Activated T-helper 1 cell treated with anti-CD3 and anti-CD28 coated beads, Interleukin-12 subunit alpha, Interleukin-12 subunit beta, Interleukin-2, Interleukin-4 antibody, amounts not matched to agents 30 ng/mL and 10 ng/mL and 1 ng/mL, durations not matched to agents 14 hours and 24 hours and 36 hours (primary cell): ENCODE data around the gene ARRB1. TPM values are rescaled to one million over a fixed set of nuclear protein-coding genes. Genes with fewer than 3 reads are reported as not detected.
A peak's percentile ranks its signal among the peaks of the same experiment; 100 is the strongest.

Experiments
- DNase-seq: peaks from one replicate; pipeline ENCODE4 v3.0.0; 2021; ENCODE audit warnings: low spot score
- H3K27ac Mint-ChIP-seq: one replicate; pipeline ENCODE4 v1.8.0; 2021; ENCODE audit warnings: mild to moderate bottlenecking, mixed read lengths
- H3K27me3 Mint-ChIP-seq: one replicate; pipeline ENCODE4 v1.8.0; 2022; ENCODE audit warnings: mild to moderate bottlenecking, moderate library complexity, mixed read lengths; ENCODE audit not compliant: insufficient read depth
- H3K36me3 Mint-ChIP-seq: one replicate; pipeline ENCODE4 v1.8.0; 2021; ENCODE audit warnings: low read depth, mixed read lengths
- H3K4me1 Mint-ChIP-seq: one replicate; pipeline ENCODE4 v1.8.0; 2021; ENCODE audit warnings: low read depth, mixed read lengths
- H3K4me3 Mint-ChIP-seq: one replicate; pipeline ENCODE4 v1.8.0; 2021; ENCODE audit warnings: mild to moderate bottlenecking, moderate library complexity, mixed read lengths
- H3K9me3 Mint-ChIP-seq: one replicate; pipeline ENCODE4 v1.8.0; 2021; ENCODE audit warnings: mixed read lengths
- intact Hi-C: fragments of 100-400 bp; cut with micrococcal nuclease; formaldehyde crosslinking; loops from one replicate; pipeline ENCODE4 v1.15.1; 2024
- total RNA-seq: library from RNA; stranded (reverse); gene quantifications from 2 replicates; pipeline ENCODE4 v1.2.3, GENCODE V29; 2022

ARRB1 gene
- total RNA-seq, 1 donor from 2014 or later: 16.0 TPM

- no peaks in the 10 kb centered on the region for H3K27me3 Mint-ChIP-seq
- H3K4me1 Mint-ChIP-seq: peaks cover 83% of the 10 kb centered on the region
- no peak for DNase-seq
- H3K9me3 Mint-ChIP-seq: no peaks in the 10 kb centered on the region
- H3K36me3 Mint-ChIP-seq: peaks cover 3% of the 10 kb centered on the region
- intact Hi-C loops: no loop called here
- H3K4me3 Mint-ChIP-seq: peak overlapping the region; percentile 4
- H3K27ac Mint-ChIP-seq: peak overlapping the region; percentile 40
Measured at GRCh38 chr11:75345455-75346160, 5.9 kb downstream of the ARRB1 start.

DNA sequence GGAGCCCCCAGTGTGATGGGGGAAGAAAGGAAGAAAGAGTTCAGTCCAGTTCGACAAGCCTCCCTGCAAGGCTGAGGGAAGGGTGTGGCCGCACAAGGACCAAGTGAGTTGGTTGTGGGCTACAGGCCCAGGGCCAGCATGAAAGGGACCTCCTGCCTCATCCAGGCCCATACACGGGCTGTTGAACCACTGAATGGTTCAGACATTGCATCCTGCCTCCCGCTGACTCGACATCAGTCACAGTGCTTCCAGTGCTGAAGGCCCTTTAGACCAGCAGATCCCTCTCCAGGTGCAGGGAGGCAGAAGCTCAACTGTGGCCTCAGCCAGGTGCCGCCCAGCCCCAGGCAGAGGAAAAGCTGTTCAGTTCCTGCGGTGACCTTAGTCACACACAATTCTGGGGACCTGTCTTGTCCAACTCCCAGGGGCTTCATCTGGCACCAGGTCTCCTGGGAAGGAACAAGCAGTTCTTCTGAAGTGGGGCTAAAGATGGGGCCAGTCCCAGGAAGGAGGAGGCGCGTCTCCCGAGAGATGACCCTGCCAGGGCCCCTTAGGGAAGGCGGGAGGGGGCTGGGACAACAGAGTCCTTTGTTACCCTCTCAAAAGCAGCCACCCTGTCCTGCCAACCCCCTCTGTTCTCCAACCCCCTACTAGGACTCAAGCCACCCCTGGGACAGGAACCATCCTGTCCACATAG is 6.6 kb downstream of the ARRB1 start:
- no peaks in the 10 kb centered on the region for H3K27me3 Mint-ChIP-seq
- H3K27ac Mint-ChIP-seq: no peak overlapping the region
- H3K4me3 Mint-ChIP-seq: no peak overlapping the region
- H3K9me3 Mint-ChIP-seq: no peaks in the 10 kb centered on the region
- intact Hi-C loops: no loop called here
- peaks cover 83% of the 10 kb centered on the region for H3K4me1 Mint-ChIP-seq
- peaks cover 3% of the 10 kb centered on the region for H3K36me3 Mint-ChIP-seq
- DNase-seq: no peak

DNA sequence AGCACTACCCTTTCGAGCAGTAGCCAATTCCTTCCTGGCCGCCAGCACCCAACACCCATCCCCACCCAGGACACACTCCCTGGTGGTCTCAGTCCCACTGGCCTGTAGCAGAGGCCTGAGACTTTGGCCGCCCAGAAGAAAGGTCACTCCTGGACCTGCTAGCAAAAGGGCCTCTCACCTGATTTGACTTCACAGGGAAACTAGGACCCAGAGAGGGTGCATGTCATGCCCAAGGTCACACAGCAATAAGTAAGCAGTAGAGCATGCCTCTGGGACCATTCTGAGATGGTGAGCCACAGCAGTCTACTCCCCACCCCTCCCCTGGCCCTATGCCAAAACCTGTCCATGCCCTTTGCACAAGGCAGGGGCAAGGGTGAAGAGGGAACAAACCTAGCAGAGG is 7.3 kb downstream of the ARRB1 start:
- peaks cover 83% of the 10 kb centered on the region for H3K4me1 Mint-ChIP-seq
- no peak for DNase-seq
- H3K9me3 Mint-ChIP-seq: no peaks in the 10 kb centered on the region
- intact Hi-C loops: no loop called here
- H3K4me3 Mint-ChIP-seq: no peak overlapping the region
- H3K36me3 Mint-ChIP-seq: peaks cover 3% of the 10 kb centered on the region
- no peaks in the 10 kb centered on the region for H3K27me3 Mint-ChIP-seq
- no peak overlapping the region for H3K27ac Mint-ChIP-seq

GRCh38 chr11:75342966-75343870 is 8.2 kb downstream of the ARRB1 start:
- DNase-seq: no peak
- Mint-ChIP-seq H3K27ac (peak overlapping the region; percentile 36), H3K4me1 (peaks cover 83% of the 10 kb centered on the region), H3K27me3 (no peaks in the 10 kb centered on the region), H3K36me3 (peaks cover 3% of the 10 kb centered on the region), H3K9me3 (no peaks in the 10 kb centered on the region), H3K4me3 (no peak overlapping the region)
- intact Hi-C loops: no loop called here

DNA sequence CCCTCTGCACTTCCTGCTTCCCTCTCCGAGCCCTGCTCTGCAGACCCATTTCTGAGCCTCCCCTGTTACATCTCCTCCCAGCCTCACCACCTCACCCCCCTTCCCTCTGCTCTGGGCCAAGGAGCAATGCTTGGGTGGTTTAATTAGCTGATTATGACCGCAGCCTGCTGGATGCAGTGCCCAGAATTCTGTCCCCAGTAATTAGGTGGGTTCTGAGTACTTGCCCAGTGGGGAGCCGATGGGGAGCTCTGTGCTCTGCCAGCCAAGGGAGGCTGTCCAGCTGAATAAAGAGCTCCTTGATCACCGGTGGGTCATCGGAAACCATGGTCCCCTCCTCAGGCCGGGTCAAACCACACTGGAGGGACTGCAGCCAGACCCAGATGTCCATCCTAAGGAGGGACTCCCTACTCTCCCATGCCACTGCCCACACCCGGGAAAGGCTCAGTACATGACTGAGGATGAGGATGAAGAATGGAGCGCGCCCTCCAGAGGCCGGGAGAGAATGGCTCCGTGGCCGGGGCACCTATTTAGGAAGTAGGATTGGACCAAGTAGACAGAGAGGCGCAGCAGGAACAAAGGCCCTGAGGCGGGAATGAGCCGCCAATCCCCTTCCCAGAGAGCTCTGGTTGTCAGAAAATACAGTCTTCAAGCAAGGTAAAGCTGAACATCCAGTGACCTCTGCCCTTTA is 9.1 kb downstream of the ARRB1 start:
- peaks cover 85% of the 10 kb centered on the region for H3K4me1 Mint-ChIP-seq
- intact Hi-C loops: no loop called here
- H3K27ac Mint-ChIP-seq: peak overlapping the region; percentile 79
- no peak for DNase-seq
- no peaks in the 10 kb centered on the region for H3K9me3 Mint-ChIP-seq
- no peaks in the 10 kb centered on the region for H3K27me3 Mint-ChIP-seq
- H3K36me3 Mint-ChIP-seq: peaks cover 3% of the 10 kb centered on the region
- H3K4me3 Mint-ChIP-seq: peak overlapping the region; percentile 33

- intact Hi-C loops: no loop called here
- peak overlapping the region; percentile 11 for H3K4me3 Mint-ChIP-seq
- H3K36me3 Mint-ChIP-seq: peaks cover 5% of the 10 kb centered on the region
- H3K9me3 Mint-ChIP-seq: no peaks in the 10 kb centered on the region
- peaks cover 86% of the 10 kb centered on the region for H3K4me1 Mint-ChIP-seq
- no peak for DNase-seq
- no peaks in the 10 kb centered on the region for H3K27me3 Mint-ChIP-seq
- H3K27ac Mint-ChIP-seq: peak overlapping the region; percentile 91
Measured at GRCh38 chr11:75341612-75342011, 9.8 kb downstream of the ARRB1 start.

GRCh38 chr11:75339685-75340409 is 11.6 kb downstream of the ARRB1 start:
- no peaks in the 10 kb centered on the region for H3K9me3 Mint-ChIP-seq
- H3K4me3 Mint-ChIP-seq: peak overlapping the region; percentile 73
- no peaks in the 10 kb centered on the region for H3K27me3 Mint-ChIP-seq
- peaks cover 79% of the 10 kb centered on the region for H3K4me1 Mint-ChIP-seq
- intact Hi-C loops: loop anchor here (1.0 kb wide), 1 partner anchor 14 kb away; no protein-coding TSS in a partner anchor
- DNase-seq: no peak
- H3K36me3 Mint-ChIP-seq: peaks cover 5% of the 10 kb centered on the region
- H3K27ac Mint-ChIP-seq: peak overlapping the region; percentile 91

GRCh38 chr11:75338516-75339208 is 12.8 kb downstream of the ARRB1 start:
- no peak overlapping the region for H3K4me3 Mint-ChIP-seq
- peaks cover 79% of the 10 kb centered on the region for H3K4me1 Mint-ChIP-seq
- no peaks in the 10 kb centered on the region for H3K27me3 Mint-ChIP-seq
- peak overlapping the region; percentile 18 for H3K27ac Mint-ChIP-seq
- H3K36me3 Mint-ChIP-seq: peaks cover 7% of the 10 kb centered on the region
- H3K9me3 Mint-ChIP-seq: no peaks in the 10 kb centered on the region
- intact Hi-C loops: no loop called here
- no peak for DNase-seq

GRCh38 chr11:75337195-75337654 is 14.2 kb downstream of the ARRB1 start:
- peaks cover 8% of the 10 kb centered on the region for H3K36me3 Mint-ChIP-seq
- no peaks in the 10 kb centered on the region for H3K27me3 Mint-ChIP-seq
- no peak overlapping the region for H3K27ac Mint-ChIP-seq
- intact Hi-C loops: no loop called here
- peaks cover 72% of the 10 kb centered on the region for H3K4me1 Mint-ChIP-seq
- H3K4me3 Mint-ChIP-seq: no peak overlapping the region
- no peak for DNase-seq
- no peaks in the 10 kb centered on the region for H3K9me3 Mint-ChIP-seq

GRCh38 chr11:75334976-75335375 is 16.5 kb downstream of the ARRB1 start:
- DNase-seq: no peak
- intact Hi-C loops: no loop called here
- Mint-ChIP-seq H3K36me3 (peaks cover 10% of the 10 kb centered on the region), H3K4me3 (no peak overlapping the region), H3K27me3 (peaks cover 2% of the 10 kb centered on the region), H3K4me1 (peaks cover 64% of the 10 kb centered on the region), H3K9me3 (peaks cover 5% of the 10 kb centered on the region), H3K27ac (no peak overlapping the region)

DNA sequence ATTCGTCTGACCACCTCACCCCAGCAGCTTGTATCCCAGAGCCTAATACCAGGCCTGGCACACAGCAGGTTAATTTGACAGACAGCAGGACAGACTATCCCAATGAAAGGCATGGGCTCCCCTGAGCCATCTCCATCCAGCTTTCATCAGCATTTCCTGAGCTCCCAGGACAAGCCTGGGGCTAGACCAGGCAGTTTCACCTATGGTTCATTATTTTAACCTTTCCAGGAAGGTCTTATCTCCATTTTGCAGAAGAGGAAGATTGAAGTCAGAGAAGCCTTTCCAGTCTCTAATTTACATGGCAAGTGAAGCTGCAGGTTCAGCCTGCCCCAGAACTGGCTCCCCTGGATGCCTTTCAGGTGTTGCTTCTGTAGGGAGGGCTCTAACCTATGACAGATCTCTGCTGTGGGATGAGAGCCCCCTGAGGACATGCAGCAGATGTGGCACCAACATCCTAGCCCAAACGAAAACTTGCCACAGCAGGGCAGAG is 17.0 kb downstream of the ARRB1 start:
- peaks cover 64% of the 10 kb centered on the region for H3K4me1 Mint-ChIP-seq
- H3K9me3 Mint-ChIP-seq: peaks cover 5% of the 10 kb centered on the region
- peaks cover 2% of the 10 kb centered on the region for H3K27me3 Mint-ChIP-seq
- H3K4me3 Mint-ChIP-seq: no peak overlapping the region
- peaks cover 10% of the 10 kb centered on the region for H3K36me3 Mint-ChIP-seq
- DNase-seq: no peak
- H3K27ac Mint-ChIP-seq: no peak overlapping the region
- intact Hi-C loops: no loop called here
